ENCODE measurements around the gene SLC39A5. TPM values are rescaled to one million over a fixed set of nuclear protein-coding genes. Genes with fewer than 3 reads are reported as not detected.

Gene SLC39A5
- total and polyA plus RNA-seq, 2 of the 8 experiments (the other 6 are each of a cell fraction or from before 2014, with no cell fraction given), result 0.27 TPM; not detected in 1

DNA sequence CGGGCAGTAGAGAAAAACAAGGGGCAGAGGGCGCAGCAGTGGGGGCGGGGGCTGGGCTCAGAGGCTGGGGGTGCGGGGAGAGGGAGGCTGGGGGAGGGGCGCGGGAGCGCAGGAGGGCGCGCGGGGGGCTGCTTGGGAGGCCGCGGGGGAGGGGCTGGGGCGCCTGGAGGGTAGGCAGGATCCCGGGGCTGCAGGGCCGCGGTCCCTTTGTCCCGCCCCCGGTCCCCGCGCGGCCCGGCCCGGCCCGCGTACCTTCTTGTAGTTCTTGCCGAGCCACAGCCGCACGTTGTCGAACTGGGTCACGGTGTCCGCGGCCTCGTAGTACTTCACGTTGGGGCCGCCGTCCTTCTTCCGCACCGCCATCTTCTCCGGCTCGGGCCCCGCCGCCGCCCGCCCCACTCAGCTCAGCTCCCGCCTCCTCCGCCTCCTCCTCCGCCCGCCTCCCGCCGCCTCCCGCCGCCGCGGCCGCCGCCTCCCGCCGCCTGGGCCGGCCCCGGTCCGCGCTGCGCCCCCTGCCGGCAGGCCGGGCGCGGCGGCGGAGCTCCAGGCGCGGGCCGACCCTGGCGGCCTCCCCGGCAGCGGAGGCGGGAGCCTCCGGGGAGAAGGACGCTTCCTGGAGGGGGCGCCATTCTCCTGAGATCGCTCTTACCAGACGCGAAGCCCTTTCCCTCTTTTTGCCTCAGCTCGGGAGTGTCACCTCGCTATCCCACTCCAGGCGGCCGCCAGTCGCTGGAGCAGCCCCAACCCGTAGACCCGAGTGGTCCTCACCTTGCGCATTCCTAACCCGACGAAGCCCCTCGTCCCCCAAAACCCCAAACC, 40.5 kb upstream of the SLC39A5 start, which contains the start of gene SMARCC2 (continued):
- TF ChIP-seq CTBP2 (IDR thresholded peaks at IDR 0.05; ENCODE audit: borderline replicate concordance, insufficient read depth, insufficient read length, low read length), result no peak
